HCEC 1CT (cell line): ENCODE data around the gene OR10H1.

Experiments used
- DNase-seq: peaks from one replicate; pipeline ENCODE4 v3.0.0-alpha.2; 2017

OR10H1 gene

GRCh38 chr19:15759962-15760565, 55.4 kb downstream of the OR10H1 start:
- DNase-seq: no peak

GRCh38 chr19:15758379-15758778, 57.1 kb downstream of the OR10H1 start:
- no peak for DNase-seq
